ENCODE measurements around the gene CCDC33.

CCDC33 gene

DNA sequence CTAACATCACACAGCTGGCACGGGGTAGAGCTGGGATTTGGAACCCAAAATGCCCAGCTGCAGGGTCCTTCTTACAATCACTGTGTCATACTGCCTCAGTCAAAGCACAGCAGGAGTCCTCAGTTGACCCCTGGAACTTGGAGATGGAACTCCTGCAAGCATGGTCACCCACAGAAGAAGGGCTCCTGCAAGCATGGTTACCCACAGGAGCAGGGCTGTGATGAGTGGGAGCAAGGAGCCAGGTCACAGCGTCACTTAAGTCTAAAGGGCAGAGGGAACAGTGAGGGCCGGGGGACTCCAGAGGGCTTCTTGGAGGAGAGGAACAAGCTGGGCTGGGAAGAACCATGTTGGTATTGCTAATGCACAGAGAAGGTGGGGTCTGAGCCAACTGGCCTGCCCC, 24.9 kb downstream of the CCDC33 start:
- DNase-seq: no peak

DNA sequence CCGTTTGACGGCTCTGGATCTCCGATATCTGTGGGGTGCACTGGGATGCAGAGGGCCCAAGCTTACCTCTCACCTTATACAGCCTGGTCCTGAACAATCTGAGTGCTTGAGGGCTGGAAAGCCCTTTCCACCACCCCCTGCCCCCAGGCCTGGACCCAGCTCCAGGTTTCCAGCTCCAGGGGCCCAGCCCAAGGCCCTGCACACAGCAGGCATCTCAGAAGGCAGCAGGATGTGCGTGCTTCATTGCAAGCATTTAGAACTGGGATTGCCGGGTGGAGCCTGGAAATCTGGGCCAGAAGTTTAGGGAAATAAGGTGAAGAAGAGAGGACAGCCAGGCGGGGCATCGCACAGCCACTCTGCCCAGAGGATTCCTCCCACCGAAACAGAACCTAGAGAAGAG, 25.6 kb downstream of the CCDC33 start:
- no peak for DNase-seq

DNA sequence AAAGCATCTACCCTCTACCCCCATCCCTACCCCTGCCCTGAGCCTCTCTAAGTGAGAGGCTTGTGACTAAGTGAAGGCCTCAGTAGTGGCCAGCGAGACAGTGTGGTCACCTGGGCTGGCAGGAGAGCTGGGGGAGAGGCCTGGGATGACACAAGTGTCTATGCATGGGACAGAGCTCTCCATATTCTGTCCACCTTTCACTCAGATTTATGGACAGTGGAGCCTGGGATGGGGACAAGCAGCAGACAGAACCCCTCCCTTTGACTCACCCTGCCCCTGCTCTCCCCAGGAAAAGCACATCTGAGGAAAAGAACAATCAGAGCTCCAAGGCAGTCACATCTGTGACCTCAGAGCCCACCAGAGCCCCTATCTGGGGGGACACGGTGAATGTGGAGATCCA, 26.0 kb downstream of the CCDC33 start:
- DNase-seq: no peak

DNA sequence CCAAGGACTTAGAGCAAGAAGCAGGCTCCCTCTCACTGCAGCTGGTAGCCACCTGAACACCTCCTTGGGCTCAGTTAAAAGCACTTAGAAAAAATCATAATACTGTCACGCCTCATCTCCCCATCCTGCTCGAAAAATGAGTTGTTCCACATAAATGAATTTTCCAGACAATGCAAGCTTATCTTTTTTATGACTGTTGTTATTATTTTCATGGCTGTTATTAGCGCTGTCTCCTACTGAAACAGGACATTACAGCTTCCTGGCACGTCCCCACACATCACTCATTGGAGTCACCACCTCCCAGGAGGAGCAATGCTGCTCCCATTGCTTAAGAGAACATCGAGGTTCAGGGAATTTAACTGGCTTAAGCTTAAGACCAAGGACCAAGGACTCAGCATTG, 26.5 kb downstream of the CCDC33 start:
- DNase-seq: no peak

DNA sequence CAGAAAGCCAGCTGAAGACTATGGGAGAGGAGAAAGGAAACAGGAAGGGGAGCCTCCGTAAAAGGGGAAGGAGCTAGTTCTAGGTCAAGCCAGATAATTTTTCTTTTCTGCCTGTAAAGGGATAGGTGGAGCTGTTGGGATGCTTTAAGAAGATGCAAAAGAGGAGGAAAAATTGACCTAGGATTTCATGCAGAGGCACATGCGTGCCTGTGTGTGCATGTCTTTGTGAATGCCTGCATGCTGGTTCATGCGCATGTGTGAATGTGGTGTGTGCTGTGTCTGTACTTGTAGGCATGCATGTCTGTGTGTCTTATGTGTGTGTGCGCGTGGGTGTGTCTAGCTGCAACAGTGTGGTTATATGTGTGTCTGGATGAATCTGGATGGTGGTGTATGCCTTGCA, 27.3 kb downstream of the CCDC33 start:
- DNase-seq: no peak

DNA sequence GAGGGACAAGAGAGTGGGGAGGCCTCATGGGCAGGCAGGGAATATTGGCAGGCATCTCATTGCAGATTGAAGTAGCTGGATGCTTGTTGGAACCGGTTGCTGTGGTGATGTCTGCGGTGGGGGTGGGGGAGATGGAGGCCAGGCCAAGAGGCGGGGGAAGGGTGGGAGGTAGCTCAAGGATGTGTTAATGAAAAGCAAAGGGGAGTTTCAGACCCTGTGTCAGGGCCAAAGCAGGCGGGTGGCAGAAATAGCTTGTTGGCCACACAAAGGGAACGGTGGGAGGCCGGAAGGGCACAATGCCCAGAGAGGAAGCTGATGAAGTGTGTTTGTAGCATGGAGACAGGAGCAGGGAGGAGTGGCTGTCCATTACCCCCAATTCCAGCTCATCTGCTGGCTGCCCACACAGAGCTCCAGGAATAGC, 28.0 kb downstream of the CCDC33 start:
- no peak for DNase-seq

DNA sequence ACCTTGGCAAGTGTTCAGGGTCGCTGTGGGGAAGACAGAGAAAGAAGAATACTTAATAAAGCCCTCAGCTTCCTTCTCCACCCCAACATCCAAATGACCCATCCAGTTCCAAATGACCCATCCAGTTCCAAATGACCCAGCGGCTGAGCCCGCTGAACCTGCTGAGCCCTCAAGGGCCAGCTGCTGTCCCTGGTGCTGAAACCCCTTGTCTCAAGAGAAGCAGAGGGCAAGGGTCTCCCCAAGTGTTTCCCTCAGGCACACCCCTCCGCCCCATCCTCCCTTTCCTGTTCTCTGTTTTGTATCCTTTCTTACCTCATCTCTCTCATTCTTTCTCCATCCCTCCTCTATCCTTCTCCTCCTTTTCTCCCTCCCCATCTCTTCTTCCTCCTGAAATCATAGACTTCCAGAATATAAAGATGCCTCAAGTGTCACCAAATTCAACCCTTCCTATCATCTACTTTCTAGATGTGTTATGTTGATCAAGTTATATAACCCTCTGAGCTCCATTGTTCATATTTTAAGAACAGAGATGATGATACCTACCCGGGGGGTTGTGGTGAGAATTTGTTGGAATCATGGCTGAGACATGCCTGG, 29.0 kb downstream of the CCDC33 start:
- no peak for DNase-seq

DNA sequence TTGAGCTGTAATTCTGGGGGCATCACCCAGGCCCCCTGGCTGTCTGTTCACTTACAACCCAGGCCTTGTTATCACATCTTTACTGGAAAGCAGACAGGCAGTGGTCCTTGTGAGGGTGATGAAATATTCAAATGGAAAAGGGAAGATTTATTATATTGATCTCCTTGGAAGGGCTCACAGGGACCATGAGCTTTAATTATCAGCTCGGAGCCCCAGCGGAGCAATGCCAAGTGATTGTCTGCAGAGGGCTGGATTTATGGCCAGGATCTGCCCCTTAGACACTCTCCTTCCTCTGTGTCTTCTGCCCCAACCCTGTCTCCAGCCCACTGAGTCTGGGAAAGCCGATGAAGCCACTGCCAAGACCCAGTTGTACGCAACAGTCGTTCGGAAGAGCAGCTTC, 31.9 kb downstream of the CCDC33 start:
- no peak for DNase-seq

DNA sequence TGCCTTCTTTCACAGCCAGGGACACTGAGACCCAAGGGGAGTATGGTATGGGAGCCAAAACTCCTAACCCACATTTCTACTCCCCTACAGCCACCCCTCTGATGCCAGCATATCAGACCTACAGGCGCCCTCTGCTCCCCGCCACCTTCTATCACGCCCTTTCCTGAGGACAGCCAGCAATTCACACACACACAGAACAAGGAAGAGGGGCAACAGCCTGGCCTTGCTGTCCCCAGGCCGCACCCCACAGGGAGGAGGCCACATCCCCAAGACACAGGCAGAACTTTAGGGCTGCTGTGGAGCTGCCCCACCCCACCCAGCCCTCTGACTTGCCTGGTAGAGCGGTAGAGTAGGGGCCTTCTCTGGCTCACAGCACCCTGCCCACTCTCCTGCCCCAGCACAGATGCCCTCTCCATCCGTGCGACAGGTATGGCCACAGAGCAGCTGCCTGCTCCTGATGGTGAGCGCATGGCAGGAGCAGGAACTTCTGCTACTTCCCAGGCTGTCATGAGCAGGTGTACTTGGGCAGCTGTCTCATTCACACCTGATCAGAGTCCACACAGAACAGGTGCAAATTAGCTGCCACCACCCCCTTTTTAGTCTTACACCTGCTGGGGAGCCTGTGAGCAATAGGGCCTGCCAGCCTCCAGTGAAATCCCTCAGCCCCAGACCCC, 33.4 kb downstream of the CCDC33 start:
- no peak for DNase-seq

DNA sequence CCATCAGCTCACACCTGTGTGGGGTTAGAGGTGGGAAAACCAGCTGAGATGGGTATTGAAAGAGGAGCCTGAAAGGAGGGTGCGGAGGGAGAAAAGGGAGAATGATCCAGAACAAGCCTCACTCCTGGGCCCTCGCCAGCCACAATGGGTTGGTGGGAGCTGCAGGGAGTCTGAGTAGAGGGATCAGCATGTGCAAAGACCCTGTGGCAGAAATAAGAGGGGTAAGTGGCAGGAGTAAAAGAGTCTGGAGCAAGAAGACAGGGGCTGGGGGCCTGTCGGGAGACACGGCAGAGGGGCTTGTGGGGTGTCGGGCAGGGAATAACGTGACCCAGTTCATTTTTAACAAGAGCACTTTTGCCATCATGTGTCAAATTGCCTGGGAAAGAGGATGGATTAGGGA, 34.0 kb downstream of the CCDC33 start:
- no peak for DNase-seq

DNA sequence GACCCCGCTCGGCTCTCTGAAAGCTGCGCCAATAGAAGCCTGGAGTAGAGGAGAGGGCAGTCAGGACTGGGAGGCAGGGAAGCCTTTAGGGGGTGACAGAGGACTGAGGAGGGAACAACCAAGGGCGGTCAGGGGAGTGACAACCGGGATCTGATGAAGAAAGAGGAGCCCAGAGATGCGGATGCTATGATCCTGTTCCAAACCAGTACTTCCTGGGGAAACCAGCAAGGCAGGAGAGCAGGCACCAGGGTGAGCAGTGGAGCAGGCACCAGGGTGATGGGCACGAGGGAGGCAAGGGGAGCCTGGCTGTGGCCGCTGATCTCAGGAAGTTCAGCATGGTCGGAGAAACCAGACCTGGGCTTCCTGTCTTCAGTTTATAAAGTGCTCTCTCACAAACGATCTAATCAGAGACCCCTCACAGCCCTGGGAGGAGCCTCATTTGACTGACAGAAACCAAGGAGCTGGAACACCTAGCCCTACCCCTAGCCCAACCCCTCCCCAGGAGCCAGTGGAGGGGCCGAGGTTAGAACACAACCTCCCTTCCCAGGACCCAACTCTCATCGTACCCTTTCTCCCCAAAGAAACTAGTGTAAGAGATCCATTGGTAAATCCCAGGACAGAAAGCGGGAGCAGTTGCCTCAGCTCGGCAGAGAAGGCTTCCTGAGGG, 34.9 kb downstream of the CCDC33 start:
- DNase-seq: no peak

DNA sequence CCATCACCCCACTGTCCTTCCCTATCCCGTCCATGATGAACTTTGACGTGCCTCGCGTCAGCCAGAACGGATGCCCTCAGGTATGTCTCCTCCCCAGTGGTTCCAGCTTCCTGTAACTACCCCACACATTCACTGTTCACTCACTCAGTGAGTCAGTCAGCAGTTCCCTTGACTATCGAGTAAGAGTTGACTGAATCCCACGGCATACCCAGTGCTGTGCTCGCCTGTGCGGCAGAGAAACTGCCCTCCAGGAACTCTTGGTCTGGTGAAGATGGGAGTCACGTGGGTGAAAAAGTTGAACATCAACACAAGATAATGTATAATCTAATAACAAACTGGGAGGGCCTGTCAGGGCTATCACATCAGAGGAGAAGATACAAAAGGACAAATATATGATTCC, 36.7 kb downstream of the CCDC33 start:
- no peak for DNase-seq

DNA sequence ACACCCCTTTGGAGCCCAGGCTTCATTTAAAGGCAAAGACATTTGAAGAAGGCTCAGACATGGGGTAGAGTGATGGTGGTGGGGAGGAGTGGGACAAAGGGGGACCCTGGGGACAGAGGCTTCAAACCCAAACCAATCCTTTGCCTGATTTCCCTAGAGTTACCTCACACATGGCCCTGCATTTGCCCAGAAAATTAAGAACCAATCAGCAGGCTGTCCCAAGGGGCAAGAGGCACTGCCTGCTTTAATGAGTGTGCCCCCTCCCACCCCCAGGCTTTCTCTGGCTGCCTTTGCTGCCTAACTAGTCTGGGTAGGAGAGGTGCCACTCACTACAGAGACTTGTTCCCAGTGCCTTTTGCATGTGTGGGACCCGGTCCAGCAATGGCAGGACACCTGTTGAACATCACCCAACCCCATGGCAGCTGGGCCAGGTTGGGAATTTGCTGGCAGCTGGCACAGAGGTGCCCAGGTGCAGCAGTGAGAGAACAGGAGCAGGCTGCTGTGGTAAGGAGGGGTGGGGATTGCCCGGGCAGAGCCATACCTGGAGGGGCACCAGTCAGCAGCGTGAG, 38.4 kb downstream of the CCDC33 start:
- no peak for DNase-seq

DNA sequence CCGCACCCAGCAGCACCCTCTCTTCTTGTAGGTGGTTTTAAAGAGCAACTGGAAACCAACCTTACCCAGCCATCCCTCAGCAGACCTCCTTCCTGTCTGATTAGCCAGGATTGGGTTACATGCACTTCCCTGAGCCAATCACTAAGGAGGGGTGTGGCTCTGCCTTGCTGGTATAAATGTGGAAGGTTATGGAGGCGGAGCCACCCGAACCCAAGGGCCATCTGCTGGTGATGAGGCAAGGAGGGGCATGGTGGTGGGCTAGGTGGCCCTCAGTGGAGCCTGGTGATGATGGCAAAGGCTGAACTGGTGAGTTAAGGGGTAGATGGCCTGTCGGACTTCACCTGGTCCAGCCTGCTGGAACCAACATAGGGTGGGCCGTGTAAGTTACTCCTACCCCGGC, 39.8 kb downstream of the CCDC33 start:
- DNase-seq: no peak

DNA sequence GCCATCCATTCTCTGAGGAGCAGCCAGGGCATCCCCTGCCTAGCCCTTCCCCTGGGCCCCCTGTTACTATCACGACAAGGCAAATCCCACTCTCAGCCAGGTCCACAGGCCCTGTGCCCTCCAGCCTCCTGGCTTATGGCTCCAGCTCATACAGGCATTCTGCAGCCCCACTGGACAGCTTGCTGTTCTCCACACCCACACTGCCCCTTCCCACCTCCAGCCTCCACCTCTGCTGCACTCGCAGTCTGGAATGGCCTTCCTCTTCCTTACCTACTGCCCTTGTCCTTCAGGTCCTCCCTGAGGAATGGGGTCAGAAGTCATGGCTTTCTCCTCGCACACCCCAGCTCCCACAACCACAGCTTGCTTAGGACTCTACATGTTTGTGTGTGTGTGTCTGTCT, 40.4 kb downstream of the CCDC33 start:
- DNase-seq: no peak

DNA sequence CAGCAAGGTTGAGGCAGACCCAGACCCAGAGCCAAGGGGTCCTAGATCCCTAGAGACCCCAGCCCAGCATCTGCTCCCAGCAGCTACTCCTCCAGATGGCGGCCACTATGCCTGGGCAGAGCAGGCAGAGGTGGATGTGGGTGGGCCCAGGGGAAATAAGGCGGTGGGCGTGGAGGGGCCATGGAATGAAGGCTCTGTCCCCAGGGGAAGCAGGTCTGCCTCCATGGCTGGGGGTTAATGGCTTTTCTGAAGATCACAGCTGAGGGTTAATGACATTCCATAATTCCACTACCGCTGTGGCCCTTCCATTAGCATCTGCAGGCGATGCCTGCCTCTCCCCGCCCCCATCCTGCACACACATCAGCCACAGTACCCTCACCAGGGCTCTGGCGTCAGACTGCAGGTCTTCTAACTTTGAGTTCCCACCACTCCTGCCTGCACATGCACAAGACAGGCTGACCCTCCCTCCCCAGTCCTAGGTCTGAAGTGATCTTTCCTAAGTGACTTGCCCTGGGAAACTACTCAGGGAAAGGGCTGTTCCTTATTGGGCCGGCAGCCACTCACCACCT, 41.2 kb downstream of the CCDC33 start:
- DNase-seq: no peak

DNA sequence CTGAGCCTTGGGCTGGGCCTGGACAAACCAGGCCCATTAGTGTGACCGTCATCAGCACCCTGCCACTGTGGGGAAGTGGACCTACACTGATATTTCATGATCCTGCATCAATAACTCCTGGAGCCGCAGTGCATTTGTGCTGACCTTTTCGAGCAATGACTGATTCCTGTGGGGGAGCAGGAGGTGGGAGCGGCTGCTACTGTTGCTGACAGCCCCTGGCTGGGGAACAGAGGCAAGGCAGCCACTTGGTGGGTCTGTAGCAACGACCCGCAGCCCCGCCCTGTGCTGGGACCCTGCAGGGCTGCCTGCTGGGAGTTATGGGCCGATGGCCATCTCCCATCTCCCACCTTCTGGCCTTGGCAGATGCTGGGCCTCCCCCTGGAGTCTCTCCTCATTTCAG, 42.1 kb downstream of the CCDC33 start:
- no peak for DNase-seq

DNA sequence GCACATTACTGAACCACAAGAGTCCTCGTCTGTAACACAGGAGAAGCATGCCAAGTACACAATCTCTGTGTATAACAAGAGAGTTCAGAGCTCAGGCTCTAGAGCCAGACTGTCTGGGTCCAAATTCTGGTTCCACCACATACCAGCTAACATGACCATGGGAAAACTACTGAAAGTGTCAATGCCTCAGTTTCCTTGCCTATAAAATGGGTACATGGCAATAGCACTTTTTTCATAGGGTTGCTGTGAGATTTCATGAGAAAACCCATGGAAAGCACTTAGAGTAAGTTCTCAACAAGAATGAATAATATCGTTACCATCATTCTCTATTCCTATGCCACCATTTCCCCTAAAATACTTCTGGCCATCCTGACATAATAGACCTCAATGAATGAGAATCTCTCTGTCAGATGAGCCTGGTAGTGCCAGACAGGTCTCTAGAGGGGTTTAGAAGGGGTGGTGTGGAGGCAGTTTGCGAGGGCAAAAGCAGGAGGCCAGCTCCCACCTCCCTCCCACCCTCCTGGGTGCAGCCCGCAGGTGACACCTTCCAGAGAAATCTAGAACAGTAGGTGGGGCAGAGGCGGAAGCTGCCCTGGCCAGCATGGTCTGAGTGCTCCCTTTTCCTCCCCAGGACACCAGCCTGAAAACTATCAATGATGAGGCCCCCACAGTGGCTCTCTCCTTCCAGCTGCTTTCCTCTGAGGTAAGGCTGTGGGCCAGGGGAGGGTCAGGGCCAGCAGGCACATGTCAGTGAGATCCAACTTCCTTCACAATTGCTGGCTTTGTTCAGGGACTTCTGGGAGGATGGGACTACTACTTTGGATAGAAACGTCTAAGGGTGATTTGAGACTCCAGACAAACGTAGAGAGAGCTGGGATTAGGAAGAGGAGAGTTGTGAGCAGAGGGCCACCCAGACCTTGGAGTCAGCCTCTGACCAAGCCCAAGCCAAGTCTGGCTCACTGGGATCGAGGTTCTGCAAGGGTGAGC, 45.3 kb downstream of the CCDC33 start:
- no peak for DNase-seq

DNA sequence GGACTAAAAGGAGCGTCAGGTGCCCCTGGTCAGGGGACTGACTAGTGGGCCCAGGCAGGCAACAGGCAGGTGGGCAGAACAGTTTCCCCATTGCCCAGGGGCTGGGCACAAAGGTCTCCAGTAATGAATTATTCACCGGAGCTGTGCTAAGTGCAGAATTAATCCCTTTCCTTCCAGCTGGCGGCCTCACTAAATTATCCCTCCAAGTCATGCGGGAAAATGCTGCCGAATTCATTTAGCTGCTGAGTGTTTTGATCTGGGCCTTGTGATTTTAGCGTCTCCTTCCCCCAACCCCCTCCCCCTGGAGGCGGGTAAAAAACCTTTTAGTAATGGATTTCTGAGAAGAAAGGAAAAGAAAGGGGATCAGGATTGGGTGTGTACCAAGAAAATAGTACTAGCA, 47.2 kb downstream of the CCDC33 start:
- DNase-seq: no peak

DNA sequence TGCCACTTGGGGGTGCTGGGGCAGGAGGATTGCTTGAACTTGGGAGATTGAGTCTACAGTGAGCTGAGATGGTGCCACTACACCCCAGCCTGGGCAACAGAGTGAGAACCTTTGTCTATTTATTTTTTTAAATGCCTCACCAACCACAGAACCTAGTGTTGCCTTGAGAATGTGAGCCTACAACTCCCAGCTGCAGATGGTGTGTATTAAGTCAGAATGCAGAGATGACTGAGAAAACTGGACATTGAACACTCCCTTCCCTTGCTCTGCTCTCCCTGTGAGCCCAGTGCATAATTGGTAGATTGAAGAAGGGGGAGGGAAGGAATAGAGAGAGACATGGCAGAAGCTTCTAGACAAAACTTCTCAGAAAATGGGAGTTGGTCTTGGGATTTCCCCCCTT, 53.5 kb downstream of the CCDC33 start:
- no peak for DNase-seq

DNA sequence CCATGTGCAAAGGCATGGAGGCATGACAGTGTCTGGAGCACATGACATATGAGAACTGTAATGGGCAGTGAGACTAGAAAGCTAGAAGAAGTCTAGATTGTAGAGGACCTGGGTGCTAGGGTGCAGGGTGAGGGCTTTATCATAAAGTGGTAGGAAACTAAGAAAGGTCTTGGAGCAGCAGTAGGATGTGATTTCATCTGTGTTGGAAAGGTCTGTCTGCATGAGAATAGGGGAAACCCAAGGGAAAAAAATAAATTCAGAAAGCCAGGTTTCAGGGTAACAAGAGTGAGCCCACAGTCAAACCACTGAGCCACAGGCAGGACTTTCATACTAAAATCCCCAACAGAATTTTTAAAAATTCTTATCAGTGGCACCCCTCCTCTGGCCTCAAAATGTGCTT, 54.5 kb downstream of the CCDC33 start:
- DNase-seq: no peak
